Liver (tissue), 9 donors: Measurements from ENCODE around the gene STAMBPL1. TPM values are rescaled to one million over a fixed set of nuclear protein-coding genes. Genes with fewer than 3 reads are reported as not detected.

Experiments
- DNase-seq: peaks from one replicate; pipeline ENCODE4 v3.0.0-alpha.2; 2017; ENCODE audit warnings: low spot score
- H3K27ac ChIP-seq, 2 donors: one replicate each; pipeline ENCODE4 v1.7.0; 2013; ENCODE audit warnings: inconsistent platforms in 2 of 2, low read length in 2 of 2, control low read depth in 1 of 2, low read depth in 1 of 2, mild to moderate bottlenecking in 1 of 2
- H3K27me3 ChIP-seq, 4 donors: one replicate each; pipeline versions ENCODE4 v1.6.1 to v1.7.0; 2013; ENCODE audit warnings: low read length in 3 of 4, inconsistent platforms in 1 of 4, mild to moderate bottlenecking in 1 of 4, moderate library complexity in 1 of 4; ENCODE audit not compliant: control insufficient read depth in 4 of 4, insufficient read depth in 4 of 4
- H3K36me3 ChIP-seq, 4 donors: one replicate each; pipeline versions ENCODE4 v1.6.1 to v1.7.0; 2013; ENCODE audit warnings: low read length in 3 of 4, mild to moderate bottlenecking in 3 of 4, low read depth in 1 of 4, moderate library complexity in 1 of 4; ENCODE audit not compliant: control insufficient read depth in 4 of 4, insufficient read depth in 3 of 4
- H3K4me1 ChIP-seq, 4 donors: one replicate each; pipeline versions ENCODE4 v1.6.1 to v1.7.0; 2013; ENCODE audit warnings: low read length in 3 of 4, mild to moderate bottlenecking in 3 of 4, moderate library complexity in 1 of 4; ENCODE audit not compliant: control insufficient read depth in 4 of 4, insufficient read depth in 4 of 4
- H3K4me3 ChIP-seq, 3 donors: one replicate each; pipeline versions ENCODE4 v1.6.1 to v1.7.0; 2013; ENCODE audit warnings: low read length in 3 of 3, control low read depth in 1 of 3, low read depth in 1 of 3, mild to moderate bottlenecking in 1 of 3
- H3K9ac ChIP-seq, 2 donors: one replicate each; pipeline ENCODE4 v1.7.0; 2013; ENCODE audit warnings: low read length in 2 of 2, mild to moderate bottlenecking in 2 of 2, moderate library complexity in 2 of 2, control low read depth in 1 of 2, low read depth in 1 of 2
- H3K9me3 ChIP-seq, 4 donors: one replicate each; pipeline versions ENCODE4 v1.6.1 to v1.7.0; 2013; ENCODE audit warnings: low read length in 3 of 4; ENCODE audit not compliant: control insufficient read depth in 4 of 4
- EGR1 ChIP-seq, 2 donors: IDR thresholded peaks; 2 replicates each; pipeline ENCODE4 v1.6.1; 2016 to 2018; ENCODE audit warnings: antibody characterized with exemption in 2 of 2, low read depth in 2 of 2
- FOXA2 ChIP-seq: IDR thresholded peaks from 2 replicates; pipeline ENCODE4 v1.6.1; 2016; ENCODE audit warnings: antibody characterized with exemption
- GABPA ChIP-seq, 2 donors: IDR thresholded peaks in 1 of 2; conservative IDR thresholded peaks in 1 of 2; 2 replicates each; pipeline ENCODE4 v1.6.1; 2016; ENCODE audit warnings: antibody characterized with exemption in 2 of 2, mild to moderate bottlenecking in 1 of 2, moderate library complexity in 1 of 2
- HNF4A ChIP-seq, 2 donors: conservative IDR thresholded peaks; 2 replicates each; pipeline ENCODE4 v1.6.1; 2016; ENCODE audit warnings: antibody characterized with exemption in 2 of 2, mild to moderate bottlenecking in 2 of 2
- HNF4G ChIP-seq: IDR thresholded peaks from 2 replicates; pipeline ENCODE4 v1.6.1; 2016; ENCODE audit warnings: antibody characterized with exemption
- JUND ChIP-seq, 2 donors: IDR thresholded peaks; 2 replicates each; pipeline ENCODE4 v1.6.1; 2016; ENCODE audit warnings: antibody characterized with exemption in 2 of 2
- NR2F2 ChIP-seq: IDR thresholded peaks from 2 replicates; pipeline ENCODE4 v1.6.1; 2016; ENCODE audit warnings: antibody characterized with exemption
- RXRA ChIP-seq, 2 donors: IDR thresholded peaks; 2 replicates each; pipeline ENCODE4 v1.6.1; 2017 to 2018; ENCODE audit warnings: antibody characterized with exemption in 2 of 2, mild to moderate bottlenecking in 1 of 2
- SP1 ChIP-seq: IDR thresholded peaks from 2 replicates; pipeline ENCODE4 v1.6.1; 2018; ENCODE audit warnings: antibody characterized with exemption, mild to moderate bottlenecking
- TAF1 ChIP-seq: conservative IDR thresholded peaks from 2 replicates; pipeline ENCODE4 v1.6.1; 2016; ENCODE audit warnings: antibody characterized with exemption, mild to moderate bottlenecking
- WGBS: extraction: QIAGEN DNeasy Blood & Tissue Kit; methylation state at CpG from one replicate; pipeline ENCODE4 v1.1.7; 2013; 5-methylcytosine and 5-hydroxymethylcytosine counted together
- polyA plus RNA-seq, 2 donors: library from polyadenylated mRNA; stranded (reverse) in 1 of 2; unstranded in 1 of 2; fragments of 200-250 nt in 1 of 2; fragments of >200 nt in 1 of 2; fragmentation: Nextera tagmentation in 1 of 2; extraction: Ambion mirVana in 1 of 2; gene quantifications; one replicate each; pipeline versions ENCODE4 v1.2.1 to v1.2.3, GENCODE V29; 2013 to 2015
- total RNA-seq, 2 donors: library from RNA; depleted of rRNA; stranded (reverse); fragments of >200 nt; gene quantifications; one replicate each; pipeline ENCODE4 v1.2.3, GENCODE V29; 2014
- TF ChIP-seq, protein P1 (sequence below): IDR thresholded peaks from 2 replicates; pipeline ENCODE4 v1.6.1; 2016; ENCODE audit warnings: antibody characterized with exemption
- TF ChIP-seq, protein P2 (sequence below): IDR thresholded peaks from 2 replicates; pipeline ENCODE4 v1.6.1; 2016; ENCODE audit warnings: antibody characterized with exemption, mild to moderate bottlenecking
- TF ChIP-seq, protein P3 (sequence below): IDR thresholded peaks from 2 replicates; pipeline ENCODE4 v1.6.1; 2016; ENCODE audit warnings: antibody characterized with exemption
- TF ChIP-seq, protein P4 (sequence below): fragments of 150-350 bp; IDR thresholded peaks from 2 replicates; pipeline ENCODE4 v1.5.1; 2017; ENCODE audit warnings: improper control_type of control experiment, low read depth, low read length; ENCODE audit not compliant: missing input control
- TF ChIP-seq, protein P5 (sequence below): IDR thresholded peaks from 2 replicates; pipeline ENCODE4 v1.6.1; 2016; ENCODE audit warnings: antibody characterized with exemption
- donor health status: healthy.
- donor health status: healthy.
- donor health status: healthy.
- donor health status: healthy.
- donor health status: healthy.

Gene STAMBPL1
- total and polyA plus RNA-seq, 4 donors, result 1.3 to 8.0 (median 3.7) TPM

DNA sequence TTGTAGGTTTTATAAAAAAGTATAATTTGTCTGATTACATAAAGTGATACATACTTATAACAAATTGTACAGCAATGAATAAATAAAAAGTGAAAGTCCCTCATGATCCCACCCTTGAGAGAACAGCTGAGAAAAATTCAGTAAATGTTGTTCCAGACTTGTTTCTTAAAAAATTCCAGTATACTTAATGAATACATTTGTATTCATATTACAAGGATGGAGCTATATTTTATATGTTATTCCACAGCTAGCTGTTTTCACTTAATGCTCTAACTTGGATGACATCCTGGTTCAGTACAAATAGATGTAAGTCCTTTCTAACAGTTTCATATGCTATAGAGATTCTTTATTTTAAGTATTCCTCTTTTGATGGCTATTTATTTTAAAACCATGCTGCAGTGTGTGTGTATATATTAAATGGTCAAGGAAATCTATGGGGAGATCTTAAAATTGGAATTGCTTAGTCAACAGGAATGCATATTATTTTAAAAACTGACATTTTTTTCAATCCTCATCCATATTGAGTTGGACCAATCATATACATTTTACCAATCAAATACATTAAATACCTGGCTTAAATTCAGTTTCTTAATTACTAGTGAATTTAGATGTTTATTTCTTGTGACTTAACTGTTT, 8.9 kb downstream of the STAMBPL1 start:
- no peaks in the 10 kb centered on the region for H3K27me3 ChIP-seq
- no peak overlapping the region for H3K9ac ChIP-seq
- H3K9me3 ChIP-seq, result no peaks in the 10 kb centered on the region
- H3K36me3 ChIP-seq, result no peaks in the 10 kb centered on the region
- DNase-seq, result no peak
- H3K4me1 ChIP-seq, result no peaks in the 10 kb centered on the region
- TF ChIP-seq, protein P1, sequence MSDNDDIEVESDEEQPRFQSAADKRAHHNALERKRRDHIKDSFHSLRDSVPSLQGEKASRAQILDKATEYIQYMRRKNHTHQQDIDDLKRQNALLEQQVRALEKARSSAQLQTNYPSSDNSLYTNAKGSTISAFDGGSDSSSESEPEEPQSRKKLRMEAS, result no peak
- no peak for TF ChIP-seq RXRA (IDR thresholded peaks at IDR 0.05)
- no peak for TF ChIP-seq GABPA (IDR thresholded peaks at IDR 0.05 in 1 of 2, conservative IDR thresholded peaks at IDR 0.05 in 1 of 2)
- TF ChIP-seq, protein P2, sequence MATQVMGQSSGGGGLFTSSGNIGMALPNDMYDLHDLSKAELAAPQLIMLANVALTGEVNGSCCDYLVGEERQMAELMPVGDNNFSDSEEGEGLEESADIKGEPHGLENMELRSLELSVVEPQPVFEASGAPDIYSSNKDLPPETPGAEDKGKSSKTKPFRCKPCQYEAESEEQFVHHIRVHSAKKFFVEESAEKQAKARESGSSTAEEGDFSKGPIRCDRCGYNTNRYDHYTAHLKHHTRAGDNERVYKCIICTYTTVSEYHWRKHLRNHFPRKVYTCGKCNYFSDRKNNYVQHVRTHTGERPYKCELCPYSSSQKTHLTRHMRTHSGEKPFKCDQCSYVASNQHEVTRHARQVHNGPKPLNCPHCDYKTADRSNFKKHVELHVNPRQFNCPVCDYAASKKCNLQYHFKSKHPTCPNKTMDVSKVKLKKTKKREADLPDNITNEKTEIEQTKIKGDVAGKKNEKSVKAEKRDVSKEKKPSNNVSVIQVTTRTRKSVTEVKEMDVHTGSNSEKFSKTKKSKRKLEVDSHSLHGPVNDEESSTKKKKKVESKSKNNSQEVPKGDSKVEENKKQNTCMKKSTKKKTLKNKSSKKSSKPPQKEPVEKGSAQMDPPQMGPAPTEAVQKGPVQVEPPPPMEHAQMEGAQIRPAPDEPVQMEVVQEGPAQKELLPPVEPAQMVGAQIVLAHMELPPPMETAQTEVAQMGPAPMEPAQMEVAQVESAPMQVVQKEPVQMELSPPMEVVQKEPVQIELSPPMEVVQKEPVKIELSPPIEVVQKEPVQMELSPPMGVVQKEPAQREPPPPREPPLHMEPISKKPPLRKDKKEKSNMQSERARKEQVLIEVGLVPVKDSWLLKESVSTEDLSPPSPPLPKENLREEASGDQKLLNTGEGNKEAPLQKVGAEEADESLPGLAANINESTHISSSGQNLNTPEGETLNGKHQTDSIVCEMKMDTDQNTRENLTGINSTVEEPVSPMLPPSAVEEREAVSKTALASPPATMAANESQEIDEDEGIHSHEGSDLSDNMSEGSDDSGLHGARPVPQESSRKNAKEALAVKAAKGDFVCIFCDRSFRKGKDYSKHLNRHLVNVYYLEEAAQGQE, result no peak
- TF ChIP-seq FOXA2, result no peak
- no peak for TF ChIP-seq EGR1 (IDR thresholded peaks at IDR 0.05; ENCODE audit: low read depth in 2 of 2)
- TF ChIP-seq HNF4A (conservative IDR thresholded peaks at IDR 0.05), result no peak
- TF ChIP-seq, protein P3, sequence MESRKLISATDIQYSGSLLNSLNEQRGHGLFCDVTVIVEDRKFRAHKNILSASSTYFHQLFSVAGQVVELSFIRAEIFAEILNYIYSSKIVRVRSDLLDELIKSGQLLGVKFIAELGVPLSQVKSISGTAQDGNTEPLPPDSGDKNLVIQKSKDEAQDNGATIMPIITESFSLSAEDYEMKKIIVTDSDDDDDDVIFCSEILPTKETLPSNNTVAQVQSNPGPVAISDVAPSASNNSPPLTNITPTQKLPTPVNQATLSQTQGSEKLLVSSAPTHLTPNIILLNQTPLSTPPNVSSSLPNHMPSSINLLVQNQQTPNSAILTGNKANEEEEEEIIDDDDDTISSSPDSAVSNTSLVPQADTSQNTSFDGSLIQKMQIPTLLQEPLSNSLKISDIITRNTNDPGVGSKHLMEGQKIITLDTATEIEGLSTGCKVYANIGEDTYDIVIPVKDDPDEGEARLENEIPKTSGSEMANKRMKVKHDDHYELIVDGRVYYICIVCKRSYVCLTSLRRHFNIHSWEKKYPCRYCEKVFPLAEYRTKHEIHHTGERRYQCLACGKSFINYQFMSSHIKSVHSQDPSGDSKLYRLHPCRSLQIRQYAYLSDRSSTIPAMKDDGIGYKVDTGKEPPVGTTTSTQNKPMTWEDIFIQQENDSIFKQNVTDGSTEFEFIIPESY, result no peak
- TF ChIP-seq HNF4G, result no peak
- no peak for TF ChIP-seq NR2F2
- TF ChIP-seq, protein P4, sequence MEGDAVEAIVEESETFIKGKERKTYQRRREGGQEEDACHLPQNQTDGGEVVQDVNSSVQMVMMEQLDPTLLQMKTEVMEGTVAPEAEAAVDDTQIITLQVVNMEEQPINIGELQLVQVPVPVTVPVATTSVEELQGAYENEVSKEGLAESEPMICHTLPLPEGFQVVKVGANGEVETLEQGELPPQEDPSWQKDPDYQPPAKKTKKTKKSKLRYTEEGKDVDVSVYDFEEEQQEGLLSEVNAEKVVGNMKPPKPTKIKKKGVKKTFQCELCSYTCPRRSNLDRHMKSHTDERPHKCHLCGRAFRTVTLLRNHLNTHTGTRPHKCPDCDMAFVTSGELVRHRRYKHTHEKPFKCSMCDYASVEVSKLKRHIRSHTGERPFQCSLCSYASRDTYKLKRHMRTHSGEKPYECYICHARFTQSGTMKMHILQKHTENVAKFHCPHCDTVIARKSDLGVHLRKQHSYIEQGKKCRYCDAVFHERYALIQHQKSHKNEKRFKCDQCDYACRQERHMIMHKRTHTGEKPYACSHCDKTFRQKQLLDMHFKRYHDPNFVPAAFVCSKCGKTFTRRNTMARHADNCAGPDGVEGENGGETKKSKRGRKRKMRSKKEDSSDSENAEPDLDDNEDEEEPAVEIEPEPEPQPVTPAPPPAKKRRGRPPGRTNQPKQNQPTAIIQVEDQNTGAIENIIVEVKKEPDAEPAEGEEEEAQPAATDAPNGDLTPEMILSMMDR, result no peak
- TF ChIP-seq, protein P5, sequence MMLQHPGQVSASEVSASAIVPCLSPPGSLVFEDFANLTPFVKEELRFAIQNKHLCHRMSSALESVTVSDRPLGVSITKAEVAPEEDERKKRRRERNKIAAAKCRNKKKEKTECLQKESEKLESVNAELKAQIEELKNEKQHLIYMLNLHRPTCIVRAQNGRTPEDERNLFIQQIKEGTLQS, result no peak
- H3K27ac ChIP-seq, result no peak overlapping the region
- no peak overlapping the region for H3K4me3 ChIP-seq

DNA sequence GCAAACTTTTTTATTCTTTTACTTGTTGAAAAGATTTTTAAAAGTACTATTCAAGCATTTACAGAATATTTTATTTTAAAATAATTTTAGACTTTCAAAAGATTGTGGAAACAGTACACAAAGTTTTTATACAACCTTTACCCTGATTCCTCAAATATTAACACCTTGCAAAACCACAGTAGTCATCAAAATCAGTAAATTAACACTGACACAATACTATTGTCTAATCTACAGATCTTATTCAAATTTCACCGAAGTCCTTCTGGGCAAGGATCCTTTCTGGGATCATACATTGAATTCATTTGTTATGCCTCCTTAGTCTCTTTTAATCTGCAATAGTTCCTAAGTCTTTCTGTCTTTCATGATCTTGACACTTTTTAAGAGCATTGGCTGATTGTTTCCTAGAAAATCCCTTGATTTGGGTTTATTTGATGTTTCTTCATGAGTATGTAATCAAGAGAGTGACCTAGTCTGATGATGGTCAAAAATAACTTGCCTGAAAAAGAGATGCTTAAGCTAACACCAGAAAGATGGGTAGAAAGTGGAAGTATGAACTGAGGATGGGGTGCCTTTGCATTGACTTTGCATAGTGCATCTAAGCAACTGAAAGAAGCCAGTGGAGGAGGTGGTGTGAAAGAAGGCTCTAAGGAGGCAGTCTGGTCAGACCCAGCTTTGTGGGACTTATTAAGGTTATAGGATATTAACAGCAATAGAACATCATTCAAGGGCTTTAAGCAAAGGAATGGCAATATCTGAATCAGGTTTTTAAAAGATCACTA, 9.7 kb downstream of the STAMBPL1 start:
- TF ChIP-seq SP1 (no peak), HNF4A (conservative IDR thresholded peaks at IDR 0.05) (no peak), TAF1 (no peak), JUND (IDR thresholded peaks at IDR 0.05) (no peak), RXRA (IDR thresholded peaks at IDR 0.05) (no peak), FOXA2 (no peak), NR2F2 (no peak)
- TF ChIP-seq, protein P5, result no peak
- DNase-seq, result no peak
- no peaks in the 10 kb centered on the region for H3K9me3 ChIP-seq
- H3K4me1 ChIP-seq, result peaks cover 0 to 2% (median 0%) of the 10 kb centered on the region in 4 donors
- no peak overlapping the region for H3K9ac ChIP-seq
- 83% methylated on average over 1 of the region's 1 CpG for WGBS
- H3K27ac ChIP-seq, result no peak overlapping the region
- no peak overlapping the region for H3K4me3 ChIP-seq
- no peaks in the 10 kb centered on the region for H3K27me3 ChIP-seq
- H3K36me3 ChIP-seq, result no peaks in the 10 kb centered on the region
